Measurements from ENCODE around the gene PLAAT1.

The PLAAT1 gene

DNA sequence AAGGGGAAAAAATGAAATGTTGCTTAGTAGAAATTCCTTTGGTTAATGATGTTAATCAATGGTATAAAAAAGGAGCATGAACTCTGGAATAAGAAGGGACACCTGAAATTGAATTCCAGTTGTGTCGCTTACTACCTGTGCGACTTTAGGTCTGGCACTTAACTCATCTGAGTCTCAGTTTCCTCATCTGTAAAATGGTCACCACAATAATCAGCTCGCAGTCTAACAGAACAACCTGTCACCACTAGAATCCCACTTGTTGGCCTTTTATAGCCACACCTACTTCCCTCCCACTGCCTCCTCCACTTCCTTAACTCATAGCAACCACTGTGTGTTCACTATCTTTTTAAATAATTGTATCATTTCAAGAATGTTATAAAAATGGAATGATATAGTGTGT is 2.5 kb downstream of the PLAAT1 start:
- Histone ChIP-seq H3K27ac (no peak overlapping the region), H3K4me3 (ENCODE audit: low read depth, low read length) (no peak overlapping the region), H3K4me1 (no peaks in the 10 kb centered on the region), H3K36me3 (ENCODE audit: control insufficient read depth, insufficient read depth, low read length) (no peaks in the 10 kb centered on the region), H3K79me2 (no peaks in the 10 kb centered on the region), H3K9me3 (ENCODE audit: control insufficient read depth, low read length) (no peaks in the 10 kb centered on the region), H2AFZ (no peak overlapping the region), H3K4me2 (ENCODE audit: low read length) (no peak overlapping the region), H3K27me3 (ENCODE audit: control insufficient read depth, insufficient read depth, low read length) (no peaks in the 10 kb centered on the region), H3K9ac (no peak overlapping the region)
- TF ChIP-seq, protein P1, sequence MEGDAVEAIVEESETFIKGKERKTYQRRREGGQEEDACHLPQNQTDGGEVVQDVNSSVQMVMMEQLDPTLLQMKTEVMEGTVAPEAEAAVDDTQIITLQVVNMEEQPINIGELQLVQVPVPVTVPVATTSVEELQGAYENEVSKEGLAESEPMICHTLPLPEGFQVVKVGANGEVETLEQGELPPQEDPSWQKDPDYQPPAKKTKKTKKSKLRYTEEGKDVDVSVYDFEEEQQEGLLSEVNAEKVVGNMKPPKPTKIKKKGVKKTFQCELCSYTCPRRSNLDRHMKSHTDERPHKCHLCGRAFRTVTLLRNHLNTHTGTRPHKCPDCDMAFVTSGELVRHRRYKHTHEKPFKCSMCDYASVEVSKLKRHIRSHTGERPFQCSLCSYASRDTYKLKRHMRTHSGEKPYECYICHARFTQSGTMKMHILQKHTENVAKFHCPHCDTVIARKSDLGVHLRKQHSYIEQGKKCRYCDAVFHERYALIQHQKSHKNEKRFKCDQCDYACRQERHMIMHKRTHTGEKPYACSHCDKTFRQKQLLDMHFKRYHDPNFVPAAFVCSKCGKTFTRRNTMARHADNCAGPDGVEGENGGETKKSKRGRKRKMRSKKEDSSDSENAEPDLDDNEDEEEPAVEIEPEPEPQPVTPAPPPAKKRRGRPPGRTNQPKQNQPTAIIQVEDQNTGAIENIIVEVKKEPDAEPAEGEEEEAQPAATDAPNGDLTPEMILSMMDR (IDR thresholded peaks at IDR 0.05): no peak

DNA sequence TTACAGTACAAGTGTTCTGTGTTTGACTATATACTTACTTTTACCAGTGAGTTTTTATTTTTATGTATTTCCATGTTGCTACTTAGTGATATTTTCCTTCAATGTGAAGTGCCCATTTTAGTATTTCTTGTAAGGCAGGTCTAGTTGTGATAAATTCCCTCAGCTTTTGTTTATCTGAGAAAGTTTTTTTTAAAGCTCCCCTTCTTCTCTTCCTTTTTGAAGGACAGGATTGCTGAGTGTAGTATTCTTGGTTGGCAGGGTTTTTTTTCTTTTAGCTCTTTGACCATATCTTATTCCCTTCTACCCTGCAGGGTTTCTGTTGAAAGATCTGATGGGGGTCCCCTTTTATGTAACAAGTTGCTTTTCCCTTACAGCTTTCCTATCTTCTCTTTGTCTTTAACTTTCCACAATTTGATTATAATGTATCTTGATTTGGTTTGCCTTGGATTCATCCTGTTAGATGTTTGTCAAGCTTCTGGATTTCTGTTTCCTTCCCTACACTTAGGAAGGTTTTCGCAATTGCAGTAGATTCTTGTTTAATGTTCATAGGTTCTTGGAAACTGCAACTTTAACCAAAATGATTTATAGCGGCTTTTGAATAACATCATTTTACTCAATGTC is 7.9 kb downstream of the PLAAT1 start:
- no peak overlapping the region for H3K27ac ChIP-seq
- H3K9ac ChIP-seq: no peak overlapping the region
- H3K4me3 ChIP-seq (ENCODE audit: low read depth, low read length): no peak overlapping the region
- no peaks in the 10 kb centered on the region for H3K79me2 ChIP-seq
- no peak overlapping the region for H2AFZ ChIP-seq
- H3K4me2 ChIP-seq (ENCODE audit: low read length): no peak overlapping the region
- H3K4me1 ChIP-seq: no peaks in the 10 kb centered on the region
- TF ChIP-seq, protein P1 (IDR thresholded peaks at IDR 0.05): no peak
- no peaks in the 10 kb centered on the region for H3K9me3 ChIP-seq (ENCODE audit: control insufficient read depth, low read length)
- H3K27me3 ChIP-seq (ENCODE audit: control insufficient read depth, insufficient read depth, low read length): no peaks in the 10 kb centered on the region
- H3K36me3 ChIP-seq (ENCODE audit: control insufficient read depth, insufficient read depth, low read length): no peaks in the 10 kb centered on the region

DNA sequence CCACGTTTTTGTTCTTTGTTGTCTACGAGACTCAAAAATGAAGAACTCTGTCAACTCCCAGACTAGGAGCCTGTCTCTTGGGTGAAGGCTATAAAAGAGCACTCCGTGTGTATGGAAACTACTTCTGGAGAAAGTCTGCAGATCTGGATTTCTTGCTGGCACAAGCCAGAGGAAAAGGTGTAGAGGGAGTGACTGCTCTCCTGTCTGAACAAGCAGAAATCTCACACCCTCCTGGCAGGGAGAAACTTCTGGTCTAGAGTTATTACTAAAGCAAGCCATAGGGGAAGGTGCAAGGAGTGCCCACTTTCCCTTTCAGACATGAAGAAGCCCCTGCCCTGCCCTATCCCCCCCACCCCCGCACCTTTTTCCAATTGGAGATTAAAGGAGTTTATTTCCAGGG is 9.5 kb downstream of the PLAAT1 start:
- Histone ChIP-seq H3K27me3 (ENCODE audit: control insufficient read depth, insufficient read depth, low read length) (no peaks in the 10 kb centered on the region), H3K79me2 (no peaks in the 10 kb centered on the region), H3K36me3 (ENCODE audit: control insufficient read depth, insufficient read depth, low read length) (no peaks in the 10 kb centered on the region), H3K9ac (no peak overlapping the region), H2AFZ (no peak overlapping the region), H3K4me3 (ENCODE audit: low read depth, low read length) (no peak overlapping the region), H3K27ac (no peak overlapping the region), H3K4me1 (no peaks in the 10 kb centered on the region), H3K4me2 (ENCODE audit: low read length) (no peak overlapping the region), H3K9me3 (ENCODE audit: control insufficient read depth, low read length) (no peaks in the 10 kb centered on the region)
- TF ChIP-seq, protein P1 (IDR thresholded peaks at IDR 0.05): no peak

DNA sequence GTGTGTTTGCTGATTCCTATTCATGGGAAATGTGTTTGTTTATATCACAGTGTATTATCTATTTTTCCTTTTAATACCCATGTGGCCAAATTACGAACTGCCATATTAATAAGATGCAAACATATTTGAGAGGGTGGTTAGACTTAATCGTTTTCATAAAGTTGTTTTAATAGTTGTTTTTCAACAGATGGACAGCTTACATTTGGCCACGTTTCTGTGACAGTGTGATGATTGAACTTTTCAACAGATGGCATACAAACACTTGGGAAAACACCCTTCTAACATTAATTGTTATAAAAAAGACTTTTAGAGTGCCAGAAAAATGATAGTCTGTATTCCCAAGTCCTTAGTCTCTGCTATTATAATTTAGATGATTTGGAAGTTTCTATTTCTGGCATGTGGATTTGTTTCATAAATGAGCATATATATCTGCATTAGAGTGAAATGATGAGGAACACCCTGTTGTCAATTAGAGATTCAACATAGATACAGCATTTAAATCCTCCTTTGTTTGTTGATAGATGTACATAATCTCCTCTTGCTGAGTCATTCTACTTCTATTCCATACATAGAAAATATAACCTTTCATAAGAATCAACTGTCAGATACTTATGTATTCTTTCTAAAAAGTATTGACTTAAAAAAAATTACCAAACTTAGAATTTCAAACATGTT is 13.1 kb downstream of the PLAAT1 start:
- H2AFZ ChIP-seq: no peak overlapping the region
- H3K27ac ChIP-seq: no peak overlapping the region
- TF ChIP-seq, protein P1 (IDR thresholded peaks at IDR 0.05): no peak
- no peaks in the 10 kb centered on the region for H3K27me3 ChIP-seq (ENCODE audit: control insufficient read depth, insufficient read depth, low read length)
- H3K79me2 ChIP-seq: no peaks in the 10 kb centered on the region
- no peaks in the 10 kb centered on the region for H3K36me3 ChIP-seq (ENCODE audit: control insufficient read depth, insufficient read depth, low read length)
- H3K9ac ChIP-seq: no peak overlapping the region
- no peaks in the 10 kb centered on the region for H3K9me3 ChIP-seq (ENCODE audit: control insufficient read depth, low read length)
- no peak overlapping the region for H3K4me2 ChIP-seq (ENCODE audit: low read length)
- no peaks in the 10 kb centered on the region for H3K4me1 ChIP-seq
- H3K4me3 ChIP-seq (ENCODE audit: low read depth, low read length): no peak overlapping the region

DNA sequence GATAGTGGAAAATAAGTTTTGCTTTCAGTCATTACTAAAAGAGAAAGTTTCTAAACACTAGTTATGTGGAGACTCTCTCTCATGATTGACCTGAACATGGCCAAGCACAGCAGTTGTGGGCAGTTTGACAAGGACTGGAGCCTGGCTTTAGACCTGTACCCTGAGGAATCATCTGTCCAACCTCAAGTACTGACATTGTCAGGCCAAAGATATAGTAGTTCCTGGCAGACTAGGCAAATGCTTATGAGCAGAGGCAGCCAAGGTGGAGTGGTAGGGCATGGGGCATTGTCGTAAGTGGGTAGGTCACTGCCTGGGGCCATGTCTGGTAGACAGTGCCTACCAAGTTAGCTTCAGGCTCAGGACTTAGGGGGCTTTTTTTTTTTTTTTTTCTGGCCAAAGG is 20.9 kb downstream of the PLAAT1 start:
- Histone ChIP-seq H2AFZ (no peak overlapping the region), H3K9me3 (ENCODE audit: control insufficient read depth, low read length) (no peaks in the 10 kb centered on the region), H3K36me3 (ENCODE audit: control insufficient read depth, insufficient read depth, low read length) (no peaks in the 10 kb centered on the region), H3K27ac (no peak overlapping the region), H3K4me1 (no peaks in the 10 kb centered on the region), H3K9ac (no peak overlapping the region), H3K4me3 (ENCODE audit: low read depth, low read length) (no peak overlapping the region), H3K4me2 (ENCODE audit: low read length) (no peak overlapping the region), H3K27me3 (ENCODE audit: control insufficient read depth, insufficient read depth, low read length) (no peaks in the 10 kb centered on the region), H3K79me2 (no peaks in the 10 kb centered on the region)
- TF ChIP-seq, protein P1 (IDR thresholded peaks at IDR 0.05): no peak
